GM18519 (cell line): ENCODE results near the gene SLC1A2.

Experiments
- ATAC-seq: cut with Tn5 transposase; IDR thresholded peaks from one replicate; pipeline ENCODE4 v1.9.1; 2021; ENCODE audit warnings: mild to moderate bottlenecking, moderate library complexity; ENCODE audit not compliant: unreplicated experiment, low FRiP score

Gene SLC1A2

DNA sequence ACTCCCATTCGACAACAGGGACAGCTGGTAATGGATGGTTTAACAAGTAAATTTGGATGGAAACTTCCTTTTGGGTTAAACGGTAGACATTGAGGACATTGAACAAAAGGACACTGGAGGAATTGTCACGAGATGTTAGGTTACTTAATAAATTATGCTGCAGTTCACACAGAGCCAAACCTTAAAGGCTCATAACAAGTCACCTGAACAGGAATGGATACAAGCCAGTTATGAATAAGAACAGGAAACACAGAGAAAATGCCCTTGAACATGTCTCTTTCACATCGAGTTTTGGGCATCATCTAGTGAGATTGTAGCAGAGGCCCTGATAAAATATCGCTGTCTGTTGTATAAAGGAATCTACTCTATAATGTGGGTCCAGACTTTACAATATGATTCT is 214.7 kb downstream of the SLC1A2 start:
- no peak for ATAC-seq
